Upper lobe of left lung (tissue), 6 donors: Measurements from ENCODE around the gene RSL24D1. TPM values are rescaled to one million over a fixed set of nuclear protein-coding genes. Genes with fewer than 3 reads are reported as not detected.

Experiments
- ATAC-seq, 2 donors: fragments of 200-7000 bp; cut with Tn5 transposase; one replicate each; pipeline ENCODE4 v1.9.1; 2022; ENCODE audit warnings: mild to moderate bottlenecking in 2 of 2, moderate library complexity in 2 of 2; ENCODE audit not compliant: low FRiP score in 2 of 2
- DNase-seq, 2 donors: peaks; one replicate each; pipeline ENCODE4 v3.0.0-alpha.2; 2019 to 2020
- H3K27ac ChIP-seq, 4 donors: fragments of 200-600 bp; sonication (generic); one replicate each; pipeline ENCODE4 v1.5.1; 2016 to 2019
- H3K27me3 ChIP-seq, 4 donors: fragments of 200-600 bp; sonication (generic); one replicate each; pipeline ENCODE4 v1.5.1; 2017 to 2019
- H3K36me3 ChIP-seq, 4 donors: fragments of 200-600 bp; sonication (generic); one replicate each; pipeline ENCODE4 v1.5.1; 2016 to 2019
- H3K4me1 ChIP-seq, 4 donors: fragments of 200-600 bp; sonication (generic); one replicate each; pipeline ENCODE4 v1.5.1; 2018 to 2019
- H3K4me3 ChIP-seq, 4 donors: fragments of 200-600 bp; sonication (generic); one replicate each; pipeline ENCODE4 v1.5.1; 2017 to 2019; ENCODE audit warnings: mild to moderate bottlenecking in 2 of 4, moderate library complexity in 1 of 4
- H3K9me3 ChIP-seq, 4 donors: fragments of 200-600 bp; sonication (generic); one replicate each; pipeline ENCODE4 v1.5.1; 2018 to 2019
- CTCF ChIP-seq, 6 experiments: fragments of 450-650 bp in 4 of 6; fragments of 200-600 bp in 2 of 6; sonication (generic) in 2 of 6; IDR thresholded peaks; one replicate each; pipeline ENCODE4 v1.5.1; 2016 to 2019; ENCODE audit warnings: antibody characterized with exemption in 6 of 6
- EP300 ChIP-seq, 4 donors: sonication (generic); formaldehyde crosslinking; IDR thresholded peaks; one replicate each; pipeline ENCODE4 v1.5.1; 2017; ENCODE audit warnings: antibody characterized with exemption in 4 of 4, control low read depth in 2 of 4
- POLR2A ChIP-seq, 4 donors: fragments of 450-650 bp; IDR thresholded peaks; one replicate each; pipeline ENCODE4 v1.5.1; 2016 to 2017; ENCODE audit warnings: antibody characterized with exemption in 4 of 4, mild to moderate bottlenecking in 2 of 4
- POLR2AphosphoS5 ChIP-seq, 2 donors: sonication (generic); formaldehyde crosslinking; IDR thresholded peaks; one replicate each; pipeline ENCODE4 v1.5.1; 2017; ENCODE audit warnings: antibody characterized with exemption in 2 of 2
- WGBS, 2 donors: methylation state at CpG; one replicate each; pipeline ENCODE4 v1.1.5; 2017 to 2018; 5-methylcytosine and 5-hydroxymethylcytosine counted together
- total RNA-seq, 6 donors: library from RNA; depleted of rRNA in 4 of 6; stranded (reverse); fragments of >200 nt in 4 of 6; gene quantifications; one replicate each; pipeline versions ENCODE4 v1.1.0 to v1.2.1, GENCODE V29; 2016 to 2021
- donor health status: DM: no; HTN: no; CAD: no; lungs with moderate emphysema.
- donor health status: DM: no; HTN: yes; CAD: no; lungs with severe emphysema.

The RSL24D1 gene
- total RNA-seq, 6 donors from 2014 or later = 20.5 to 84.3 (median 50.9) TPM

GRCh38 chr15:55198706-55199105 is 2.0 kb upstream of the RSL24D1 start:
- peaks cover 21 to 35% (median 26%) of the 10 kb centered on the region in 4 donors for H3K4me1 ChIP-seq
- DNase-seq (no peak), ATAC-seq (no peak)
- no peak overlapping the region for H3K27ac ChIP-seq
- H3K27me3 ChIP-seq = no peaks in the 10 kb centered on the region
- no peaks in the 10 kb centered on the region for H3K36me3 ChIP-seq
- H3K4me3 ChIP-seq = no peak overlapping the region
- no peaks in the 10 kb centered on the region for H3K9me3 ChIP-seq
- WGBS, 2 donors = 74 to 98% methylated on average over 3 of the region's 3 CpGs
- no peak for TF ChIP-seq CTCF (IDR thresholded peaks at IDR 0.05)
- TF ChIP-seq EP300 (IDR thresholded peaks at IDR 0.05) = no peak
- TF ChIP-seq POLR2A (IDR thresholded peaks at IDR 0.05) = no peak
- TF ChIP-seq POLR2AphosphoS5 (IDR thresholded peaks at IDR 0.05) = no peak

- Histone ChIP-seq H3K36me3 (no peaks in the 10 kb centered on the region), H3K4me3 (peak overlapping the region in 3 of 4 donors; percentile 77 to 91 (median 86)), H3K4me1 (peaks cover 24 to 36% (median 27%) of the 10 kb centered on the region in 4 donors), H3K9me3 (no peaks in the 10 kb centered on the region), H3K27me3 (no peaks in the 10 kb centered on the region), H3K27ac (peak overlapping the region; percentile 88 to 97 (median 93))
- WGBS, 2 donors = 62 to 63% methylated on average over 4 of the region's 4 CpGs
- no peak for DNase-seq
- no peak for ATAC-seq
- TF ChIP-seq POLR2AphosphoS5 (IDR thresholded peaks at IDR 0.05) = no peak
- no peak for TF ChIP-seq POLR2A (IDR thresholded peaks at IDR 0.05)
- TF ChIP-seq EP300 (IDR thresholded peaks at IDR 0.05) = no peak
- no peak for TF ChIP-seq CTCF (IDR thresholded peaks at IDR 0.05)
Measured at GRCh38 chr15:55197719-55198118, 978 bp upstream of the RSL24D1 start.

GRCh38 chr15:55197362-55197705 is 593 bp upstream of the RSL24D1 start:
- Histone ChIP-seq H3K27ac (peak overlapping the region; percentile 88 to 97 (median 93)), H3K27me3 (no peaks in the 10 kb centered on the region), H3K4me1 (peaks cover 24 to 36% (median 27%) of the 10 kb centered on the region in 4 donors), H3K9me3 (no peaks in the 10 kb centered on the region), H3K36me3 (peaks cover 0 to 1% (median under 1%) of the 10 kb centered on the region in 4 donors), H3K4me3 (peak overlapping the region; percentile 45 to 91 (median 82))
- DNase-seq (no peak), ATAC-seq (no peak)
- no peak for TF ChIP-seq POLR2AphosphoS5 (IDR thresholded peaks at IDR 0.05)
- no peak for TF ChIP-seq EP300 (IDR thresholded peaks at IDR 0.05)
- TF ChIP-seq CTCF (IDR thresholded peaks at IDR 0.05) = no peak
- no peak for TF ChIP-seq POLR2A (IDR thresholded peaks at IDR 0.05)
- WGBS, 2 donors = 1 to 2% methylated on average over 10 of the region's 10 CpGs

GRCh38 chr15:55195996-55196395 is 745 bp downstream of the RSL24D1 start:
- WGBS, 2 donors = 1 to 3% methylated on average over 9 of the region's 9 CpGs
- Histone ChIP-seq H3K4me1 (peaks cover 24 to 36% (median 27%) of the 10 kb centered on the region in 4 donors), H3K9me3 (no peaks in the 10 kb centered on the region), H3K36me3 (peaks cover 0 to 15% (median 12%) of the 10 kb centered on the region in 4 donors), H3K27ac (peak overlapping the region; percentile 88 to 97 (median 93)), H3K27me3 (no peaks in the 10 kb centered on the region), H3K4me3 (peak overlapping the region; percentile 15 to 91 (median 82))
- ATAC-seq (peak in 1 of 2 donors; percentile 1), DNase-seq (no peak)
- no peak for TF ChIP-seq EP300 (IDR thresholded peaks at IDR 0.05)
- no peak for TF ChIP-seq CTCF (IDR thresholded peaks at IDR 0.05)
- TF ChIP-seq POLR2AphosphoS5 (IDR thresholded peaks at IDR 0.05) = no peak
- no peak for TF ChIP-seq POLR2A (IDR thresholded peaks at IDR 0.05)

GRCh38 chr15:55194256-55194655 is 2.5 kb downstream of the RSL24D1 start:
- Histone ChIP-seq H3K4me1 (peaks cover 24 to 36% (median 27%) of the 10 kb centered on the region in 4 donors), H3K36me3 (peaks cover 0 to 32% (median 13%) of the 10 kb centered on the region in 4 donors), H3K9me3 (no peaks in the 10 kb centered on the region), H3K4me3 (no peak overlapping the region), H3K27me3 (no peaks in the 10 kb centered on the region), H3K27ac (no peak overlapping the region)
- no peak for TF ChIP-seq POLR2A (IDR thresholded peaks at IDR 0.05)
- TF ChIP-seq CTCF (IDR thresholded peaks at IDR 0.05) = no peak
- TF ChIP-seq POLR2AphosphoS5 (IDR thresholded peaks at IDR 0.05) = no peak
- TF ChIP-seq EP300 (IDR thresholded peaks at IDR 0.05) = no peak
- DNase-seq (no peak), ATAC-seq (no peak)
